ENCODE data around the gene CDH6. TPM values are rescaled to one million over a fixed set of nuclear protein-coding genes. Genes with fewer than 3 reads are reported as not detected.

The CDH6 gene
- total RNA-seq, 2 experiments from 2014 or later, result not detected

- Mint-ChIP-seq H3K4me3 (no peak overlapping the region), H3K36me3 (ENCODE audit: low read depth) (no peaks in the 10 kb centered on the region), H3K27me3 (no peaks in the 10 kb centered on the region), H3K9me3 (no peaks in the 10 kb centered on the region), H3K4me1 (no peaks in the 10 kb centered on the region), H3K27ac (no peak overlapping the region)
- ChIA-PET CTCF (interaction anchor here (0.6 kb wide), 1 partner anchor 8 kb away, joined by 4 read pairs; no protein-coding TSS in a partner anchor), POLR2A (no interaction called here)
- DNase-seq, result no peak
These were observed 19.8 kb downstream of the CDH6 start for GRCh38 chr5:31213257-31213656.

GRCh38 chr5:31213705-31214121 lies 20.2 kb downstream of the CDH6 start:
- no peak for DNase-seq
- ChIA-PET CTCF (interaction anchor here (0.6 kb wide), 2 partner anchors 8 to 433 kb away, joined by 4 to 5 read pairs; no protein-coding TSS in a partner anchor), POLR2A (no interaction called here)
- Mint-ChIP-seq H3K9me3 (no peaks in the 10 kb centered on the region), H3K4me1 (no peaks in the 10 kb centered on the region), H3K36me3 (ENCODE audit: low read depth) (no peaks in the 10 kb centered on the region), H3K4me3 (no peak overlapping the region), H3K27ac (no peak overlapping the region), H3K27me3 (no peaks in the 10 kb centered on the region)

- Mint-ChIP-seq H3K9me3 (no peaks in the 10 kb centered on the region), H3K4me1 (no peaks in the 10 kb centered on the region), H3K36me3 (ENCODE audit: low read depth) (no peaks in the 10 kb centered on the region), H3K27me3 (no peaks in the 10 kb centered on the region), H3K27ac (no peak overlapping the region), H3K4me3 (no peak overlapping the region)
- CTCF ChIA-PET, result interaction anchor here (0.6 kb wide), 1 partner anchor 433 kb away, joined by 5 read pairs; no protein-coding TSS in a partner anchor
- DNase-seq, result no peak
- POLR2A ChIA-PET, result no interaction called here
These were observed 20.7 kb downstream of the CDH6 start for GRCh38 chr5:31214229-31214628.

GRCh38 chr5:31215236-31215635 lies 21.8 kb downstream of the CDH6 start:
- no peak overlapping the region for H3K27ac Mint-ChIP-seq
- H3K4me3 Mint-ChIP-seq, result no peak overlapping the region
- H3K36me3 Mint-ChIP-seq (ENCODE audit: low read depth), result no peaks in the 10 kb centered on the region
- no peaks in the 10 kb centered on the region for H3K4me1 Mint-ChIP-seq
- H3K9me3 Mint-ChIP-seq, result no peaks in the 10 kb centered on the region
- POLR2A ChIA-PET, result no interaction called here
- H3K27me3 Mint-ChIP-seq, result no peaks in the 10 kb centered on the region
- DNase-seq, result no peak
- CTCF ChIA-PET, result no interaction called here

- Mint-ChIP-seq H3K9me3 (no peaks in the 10 kb centered on the region), H3K36me3 (ENCODE audit: low read depth) (no peaks in the 10 kb centered on the region), H3K4me3 (no peak overlapping the region), H3K27me3 (no peaks in the 10 kb centered on the region), H3K4me1 (no peaks in the 10 kb centered on the region), H3K27ac (no peak overlapping the region)
- ChIA-PET CTCF (no interaction called here), POLR2A (no interaction called here)
- no peak for DNase-seq
These were observed 24.0 kb downstream of the CDH6 start for GRCh38 chr5:31217446-31217845.

- H3K4me1 Mint-ChIP-seq, result no peaks in the 10 kb centered on the region
- no peaks in the 10 kb centered on the region for H3K9me3 Mint-ChIP-seq
- no peak for DNase-seq
- POLR2A ChIA-PET, result no interaction called here
- H3K4me3 Mint-ChIP-seq, result no peak overlapping the region
- no peak overlapping the region for H3K27ac Mint-ChIP-seq
- H3K36me3 Mint-ChIP-seq (ENCODE audit: low read depth), result no peaks in the 10 kb centered on the region
- CTCF ChIA-PET, result no interaction called here
- no peaks in the 10 kb centered on the region for H3K27me3 Mint-ChIP-seq
These were observed 25.5 kb downstream of the CDH6 start for GRCh38 chr5:31218978-31219377.

GRCh38 chr5:31221001-31221400 lies 27.5 kb downstream of the CDH6 start:
- CTCF ChIA-PET, result interaction anchor here (0.7 kb wide), 1 partner anchor 8 kb away, joined by 4 read pairs; no protein-coding TSS in a partner anchor

GRCh38 chr5:31225118-31225517 lies 31.6 kb downstream of the CDH6 start:
- no peak overlapping the region for H3K27ac Mint-ChIP-seq
- no peaks in the 10 kb centered on the region for H3K27me3 Mint-ChIP-seq
- H3K4me3 Mint-ChIP-seq, result no peak overlapping the region
- H3K36me3 Mint-ChIP-seq (ENCODE audit: low read depth), result no peaks in the 10 kb centered on the region
- no peak for DNase-seq
- ChIA-PET CTCF (no interaction called here), POLR2A (no interaction called here)
- no peaks in the 10 kb centered on the region for H3K9me3 Mint-ChIP-seq
- H3K4me1 Mint-ChIP-seq, result no peaks in the 10 kb centered on the region

More at GRCh38 chr5:31221001-31221400, 27.5 kb downstream of the CDH6 start:
- Mint-ChIP-seq H3K4me3 (no peak overlapping the region), H3K9me3 (no peaks in the 10 kb centered on the region), H3K4me1 (no peaks in the 10 kb centered on the region), H3K27me3 (no peaks in the 10 kb centered on the region), H3K36me3 (ENCODE audit: low read depth) (no peaks in the 10 kb centered on the region), H3K27ac (no peak overlapping the region)
- DNase-seq, result no peak
- POLR2A ChIA-PET, result no interaction called here

GRCh38 chr5:31225613-31226012 lies 32.1 kb downstream of the CDH6 start:
- no peaks in the 10 kb centered on the region for H3K27me3 Mint-ChIP-seq

GRCh38 chr5:31226651-31227050 lies 33.2 kb downstream of the CDH6 start:
- Mint-ChIP-seq H3K36me3 (ENCODE audit: low read depth) (no peaks in the 10 kb centered on the region), H3K9me3 (no peaks in the 10 kb centered on the region), H3K27ac (no peak overlapping the region), H3K27me3 (no peaks in the 10 kb centered on the region), H3K4me3 (no peak overlapping the region), H3K4me1 (no peaks in the 10 kb centered on the region)
- CTCF ChIA-PET, result no interaction called here
- no peak for DNase-seq
- POLR2A ChIA-PET, result no interaction called here

More at GRCh38 chr5:31225613-31226012, 32.1 kb downstream of the CDH6 start:
- Mint-ChIP-seq H3K4me1 (no peaks in the 10 kb centered on the region), H3K27ac (no peak overlapping the region), H3K9me3 (no peaks in the 10 kb centered on the region), H3K36me3 (ENCODE audit: low read depth) (no peaks in the 10 kb centered on the region), H3K4me3 (no peak overlapping the region)
- no peak for DNase-seq
- ChIA-PET POLR2A (no interaction called here), CTCF (no interaction called here)

- no peaks in the 10 kb centered on the region for H3K4me1 Mint-ChIP-seq
- ChIA-PET POLR2A (no interaction called here), CTCF (no interaction called here)
- H3K9me3 Mint-ChIP-seq, result no peaks in the 10 kb centered on the region
- DNase-seq, result no peak
- H3K36me3 Mint-ChIP-seq (ENCODE audit: low read depth), result no peaks in the 10 kb centered on the region
- no peak overlapping the region for H3K4me3 Mint-ChIP-seq
- no peak overlapping the region for H3K27ac Mint-ChIP-seq
- H3K27me3 Mint-ChIP-seq, result no peaks in the 10 kb centered on the region
These were observed 35.8 kb downstream of the CDH6 start for GRCh38 chr5:31229266-31229665.

GRCh38 chr5:31231177-31231838 lies 37.8 kb downstream of the CDH6 start:
- ChIA-PET CTCF (no interaction called here), POLR2A (no interaction called here)
- H3K9me3 Mint-ChIP-seq, result no peaks in the 10 kb centered on the region
- H3K36me3 Mint-ChIP-seq (ENCODE audit: low read depth), result no peaks in the 10 kb centered on the region
- no peak overlapping the region for H3K4me3 Mint-ChIP-seq
- no peak for DNase-seq
- no peaks in the 10 kb centered on the region for H3K4me1 Mint-ChIP-seq
- no peak overlapping the region for H3K27ac Mint-ChIP-seq
- H3K27me3 Mint-ChIP-seq, result no peaks in the 10 kb centered on the region

- no peak for DNase-seq
- H3K4me3 Mint-ChIP-seq, result no peak overlapping the region
- no peaks in the 10 kb centered on the region for H3K4me1 Mint-ChIP-seq
These were observed 38.9 kb downstream of the CDH6 start for GRCh38 chr5:31232273-31232888.

GRCh38 chr5:31235381-31235780 lies 41.9 kb downstream of the CDH6 start:
- Mint-ChIP-seq H3K27ac (no peak overlapping the region), H3K4me3 (no peak overlapping the region), H3K4me1 (no peaks in the 10 kb centered on the region), H3K36me3 (ENCODE audit: low read depth) (no peaks in the 10 kb centered on the region), H3K9me3 (no peaks in the 10 kb centered on the region), H3K27me3 (no peaks in the 10 kb centered on the region)
- DNase-seq, result no peak
- CTCF ChIA-PET, result no interaction called here
- POLR2A ChIA-PET, result no interaction called here

More at GRCh38 chr5:31232273-31232888, 38.9 kb downstream of the CDH6 start:
- no peak overlapping the region for H3K27ac Mint-ChIP-seq
- no peaks in the 10 kb centered on the region for H3K27me3 Mint-ChIP-seq
- ChIA-PET CTCF (interaction anchor here (0.7 to 1.3 kb wide), 2 partner anchors 9 to 135 kb away, joined by 4 read pairs; no protein-coding TSS in a partner anchor), POLR2A (no interaction called here)
- H3K9me3 Mint-ChIP-seq, result no peaks in the 10 kb centered on the region
- no peaks in the 10 kb centered on the region for H3K36me3 Mint-ChIP-seq (ENCODE audit: low read depth)
